HepG2 (cell line): Measurements from ENCODE around the gene HOXA1. TPM values are rescaled to one million over a fixed set of nuclear protein-coding genes. Genes with fewer than 3 reads are reported as not detected.

Source experiments
- DMTF1 ChIP-seq: sonication (generic); formaldehyde crosslinking; IDR thresholded peaks from 2 replicates; pipeline ENCODE4 v1.4.0; 2020; ENCODE audit warnings: mild to moderate bottlenecking, missing genetic modification reagents
- HINFP ChIP-seq: sonication (generic); formaldehyde crosslinking; IDR thresholded peaks from 2 replicates; pipeline ENCODE4 v1.4.0; 2020; ENCODE audit warnings: low read depth, mild to moderate bottlenecking, missing genetic modification reagents
- JUND ChIP-seq: sonication (generic); formaldehyde crosslinking; IDR thresholded peaks from 2 replicates; pipeline ENCODE4 v1.8.0; 2022; ENCODE audit warnings: mild to moderate bottlenecking, missing genetic modification reagents
- MTA1 ChIP-seq: sonication (generic); formaldehyde crosslinking; IDR thresholded peaks from 2 replicates; pipeline ENCODE4 v1.4.0; 2020; ENCODE audit warnings: missing genetic modification reagents, mild to moderate bottlenecking, borderline replicate concordance
- MTF2 ChIP-seq: sonication (generic); formaldehyde crosslinking; IDR thresholded peaks from 2 replicates; pipeline ENCODE4 v1.5.0; 2020; ENCODE audit warnings: missing genetic modification reagents, borderline replicate concordance
- TBX3 ChIP-seq: fragments of 450-650 bp; IDR thresholded peaks from 2 replicates; pipeline ENCODE4 v1.6.1; 2017; ENCODE audit warnings: antibody characterized with exemption, mild to moderate bottlenecking, inconsistent platforms, borderline replicate concordance
- ZBTB7B ChIP-seq: sonication (generic); formaldehyde crosslinking; IDR thresholded peaks from 2 replicates; pipeline ENCODE4 v1.4.0; 2020; ENCODE audit warnings: missing genetic modification reagents
- ZNF235 ChIP-seq: sonication (generic); formaldehyde crosslinking; IDR thresholded peaks from 2 replicates; pipeline ENCODE4 v1.8.1; 2023; ENCODE audit warnings: mild to moderate bottlenecking, missing genetic modification reagents, borderline replicate concordance
- ZNF253 ChIP-seq: sonication (generic); formaldehyde crosslinking; IDR thresholded peaks from 2 replicates; pipeline ENCODE4 v1.8.0; 2022; ENCODE audit warnings: mild to moderate bottlenecking, missing genetic modification reagents, borderline replicate concordance
- ZNF34 ChIP-seq: sonication (generic); formaldehyde crosslinking; IDR thresholded peaks from 2 replicates; pipeline ENCODE4 v1.4.0; 2020; ENCODE audit warnings: mild to moderate bottlenecking, missing genetic modification reagents, borderline replicate concordance
- ZNF773 ChIP-seq: sonication (generic); formaldehyde crosslinking; IDR thresholded peaks from 2 replicates; pipeline ENCODE4 v1.4.0; 2020; ENCODE audit warnings: missing genetic modification reagents, borderline replicate concordance
- ZSCAN25 ChIP-seq: sonication (generic); formaldehyde crosslinking; IDR thresholded peaks from 2 replicates; pipeline ENCODE4 v1.8.0; 2022; ENCODE audit warnings: mild to moderate bottlenecking, missing genetic modification reagents
- polyA plus RNA-seq, 8 experiments: library from polyadenylated mRNA; depleted of rRNA in 3 of 8; stranded (reverse) in 7 of 8; unstranded in 1 of 8; fragments of >200 nt; fragmentation: Illumina TruSeq in 4 of 8; extraction: Trizol in 4 of 8; gene quantifications; 2 replicates each; pipeline versions ENCODE4 v1.2.1 to v1.2.3, GENCODE V29; 2011 to 2016; ENCODE audit warnings: low read depth in 4 of 8, missing spikeins in 1 of 8, mixed read lengths in 1 of 8; ENCODE audit not compliant: insufficient read depth in 1 of 8
- total RNA-seq, 5 experiments: library from RNA; depleted of rRNA; stranded (reverse); fragments of >200 nt; fragmentation: Illumina TruSeq; extraction: Trizol; gene quantifications; 2 replicates each; pipeline ENCODE4 v1.2.3, GENCODE V29; 2016; ENCODE audit warnings: low read depth in 1 of 5
- TF ChIP-seq, protein P1 (sequence below): IDR thresholded peaks from 2 replicates; pipeline ENCODE4 v1.6.1; 2012; ENCODE audit warnings: low read length, improper control_type of control experiment
- TF ChIP-seq, protein P2 (sequence below): sonication (generic); formaldehyde crosslinking; IDR thresholded peaks from 2 replicates; pipeline ENCODE4 v1.5.1; 2020; ENCODE audit warnings: missing genetic modification reagents, mild to moderate bottlenecking, borderline replicate concordance
- TF ChIP-seq, protein P3 (sequence below): sonication (generic); formaldehyde crosslinking; conservative IDR thresholded peaks from 2 replicates; pipeline ENCODE4 v1.4.0; 2020; ENCODE audit warnings: missing genetic modification reagents

The HOXA1 gene
- total and polyA plus RNA-seq, 2 of the 13 experiments (the other 11 are each of a cell fraction or from before 2014, with no cell fraction given), result 0.18 to 0.20 TPM

GRCh38 chr7:27130540-27131389 lies 35.0 kb upstream of the HOXA1 start, which contains the start of gene HOXA4 (continued):
- TF ChIP-seq JUND (CRISPR knock-in tag) (no peak), ZNF34 (no peak), MTF2 (no peak), ZNF235 (CRISPR knock-in tag) (peak; percentile 32; the same call in 1 of the 2 replicates), MTA1 (no peak; the same call in 1 of the 2 replicates), TBX3 (no peak), ZBTB7B (CRISPR knock-in tag) (peak; percentile 73; the same call in 1 of the 2 replicates), ZNF773 (CRISPR knock-in tag) (no peak), HINFP (no peak), DMTF1 (CRISPR knock-in tag) (peak; percentile 67; the same call in 1 of the 2 replicates), ZNF253 (CRISPR knock-in tag) (no peak; the same call in 1 of the 2 replicates), ZSCAN25 (peak; percentile 59; the same call in 1 of the 2 replicates)
- TF ChIP-seq, protein P1, sequence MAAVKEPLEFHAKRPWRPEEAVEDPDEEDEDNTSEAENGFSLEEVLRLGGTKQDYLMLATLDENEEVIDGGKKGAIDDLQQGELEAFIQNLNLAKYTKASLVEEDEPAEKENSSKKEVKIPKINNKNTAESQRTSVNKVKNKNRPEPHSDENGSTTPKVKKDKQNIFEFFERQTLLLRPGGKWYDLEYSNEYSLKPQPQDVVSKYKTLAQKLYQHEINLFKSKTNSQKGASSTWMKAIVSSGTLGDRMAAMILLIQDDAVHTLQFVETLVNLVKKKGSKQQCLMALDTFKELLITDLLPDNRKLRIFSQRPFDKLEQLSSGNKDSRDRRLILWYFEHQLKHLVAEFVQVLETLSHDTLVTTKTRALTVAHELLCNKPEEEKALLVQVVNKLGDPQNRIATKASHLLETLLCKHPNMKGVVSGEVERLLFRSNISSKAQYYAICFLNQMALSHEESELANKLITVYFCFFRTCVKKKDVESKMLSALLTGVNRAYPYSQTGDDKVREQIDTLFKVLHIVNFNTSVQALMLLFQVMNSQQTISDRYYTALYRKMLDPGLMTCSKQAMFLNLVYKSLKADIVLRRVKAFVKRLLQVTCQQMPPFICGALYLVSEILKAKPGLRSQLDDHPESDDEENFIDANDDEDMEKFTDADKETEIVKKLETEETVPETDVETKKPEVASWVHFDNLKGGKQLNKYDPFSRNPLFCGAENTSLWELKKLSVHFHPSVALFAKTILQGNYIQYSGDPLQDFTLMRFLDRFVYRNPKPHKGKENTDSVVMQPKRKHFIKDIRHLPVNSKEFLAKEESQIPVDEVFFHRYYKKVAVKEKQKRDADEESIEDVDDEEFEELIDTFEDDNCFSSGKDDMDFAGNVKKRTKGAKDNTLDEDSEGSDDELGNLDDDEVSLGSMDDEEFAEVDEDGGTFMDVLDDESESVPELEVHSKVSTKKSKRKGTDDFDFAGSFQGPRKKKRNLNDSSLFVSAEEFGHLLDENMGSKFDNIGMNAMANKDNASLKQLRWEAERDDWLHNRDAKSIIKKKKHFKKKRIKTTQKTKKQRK, result no peak
- TF ChIP-seq, protein P2, sequence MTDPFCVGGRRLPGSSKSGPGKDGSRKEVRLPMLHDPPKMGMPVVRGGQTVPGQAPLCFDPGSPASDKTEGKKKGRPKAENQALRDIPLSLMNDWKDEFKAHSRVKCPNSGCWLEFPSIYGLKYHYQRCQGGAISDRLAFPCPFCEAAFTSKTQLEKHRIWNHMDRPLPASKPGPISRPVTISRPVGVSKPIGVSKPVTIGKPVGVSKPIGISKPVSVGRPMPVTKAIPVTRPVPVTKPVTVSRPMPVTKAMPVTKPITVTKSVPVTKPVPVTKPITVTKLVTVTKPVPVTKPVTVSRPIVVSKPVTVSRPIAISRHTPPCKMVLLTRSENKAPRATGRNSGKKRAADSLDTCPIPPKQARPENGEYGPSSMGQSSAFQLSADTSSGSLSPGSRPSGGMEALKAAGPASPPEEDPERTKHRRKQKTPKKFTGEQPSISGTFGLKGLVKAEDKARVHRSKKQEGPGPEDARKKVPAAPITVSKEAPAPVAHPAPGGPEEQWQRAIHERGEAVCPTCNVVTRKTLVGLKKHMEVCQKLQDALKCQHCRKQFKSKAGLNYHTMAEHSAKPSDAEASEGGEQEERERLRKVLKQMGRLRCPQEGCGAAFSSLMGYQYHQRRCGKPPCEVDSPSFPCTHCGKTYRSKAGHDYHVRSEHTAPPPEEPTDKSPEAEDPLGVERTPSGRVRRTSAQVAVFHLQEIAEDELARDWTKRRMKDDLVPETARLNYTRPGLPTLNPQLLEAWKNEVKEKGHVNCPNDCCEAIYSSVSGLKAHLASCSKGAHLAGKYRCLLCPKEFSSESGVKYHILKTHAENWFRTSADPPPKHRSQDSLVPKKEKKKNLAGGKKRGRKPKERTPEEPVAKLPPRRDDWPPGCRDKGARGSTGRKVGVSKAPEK (CRISPR knock-in tag), result no peak; the same call in 1 of the 2 replicates
- TF ChIP-seq, protein P3, sequence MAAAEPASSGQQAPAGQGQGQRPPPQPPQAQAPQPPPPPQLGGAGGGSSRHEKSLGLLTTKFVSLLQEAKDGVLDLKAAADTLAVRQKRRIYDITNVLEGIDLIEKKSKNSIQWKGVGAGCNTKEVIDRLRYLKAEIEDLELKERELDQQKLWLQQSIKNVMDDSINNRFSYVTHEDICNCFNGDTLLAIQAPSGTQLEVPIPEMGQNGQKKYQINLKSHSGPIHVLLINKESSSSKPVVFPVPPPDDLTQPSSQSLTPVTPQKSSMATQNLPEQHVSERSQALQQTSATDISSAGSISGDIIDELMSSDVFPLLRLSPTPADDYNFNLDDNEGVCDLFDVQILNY, result 0 out of 2 replicates have a peak, but pooled peaks have one; percentile 22
